ENCODE measurements around the gene TIAM2.

DNA sequence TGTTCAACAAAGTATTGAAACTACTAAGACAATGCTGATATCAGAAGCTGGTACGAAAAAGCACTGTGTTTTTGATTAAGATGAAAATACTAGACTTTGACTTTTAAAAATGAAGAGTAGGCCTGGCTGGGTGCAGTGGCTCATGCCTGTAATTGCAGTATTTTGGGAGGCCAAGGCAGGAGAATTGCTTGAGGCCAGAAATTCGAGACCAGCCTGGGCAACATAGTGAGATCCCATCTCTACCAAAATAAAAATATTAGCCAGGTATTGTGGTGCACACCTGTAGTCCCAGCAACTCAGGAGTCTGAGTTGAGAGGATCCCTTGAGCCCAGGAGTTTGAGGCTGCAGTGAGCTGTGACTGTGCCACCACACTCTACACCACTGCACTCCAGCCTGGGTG lies 43.4 kb downstream of the TIAM2 start:
- TF ChIP-seq POLR2AphosphoS5 (IDR thresholded peaks at IDR 0.05; ENCODE audit: borderline replicate concordance, low read depth, low read length), result no peak
- no peak for TF ChIP-seq EZH2 (IDR thresholded peaks at IDR 0.05)
- TF ChIP-seq FOXP2 (optimal IDR thresholded peaks at IDR 0.05; ENCODE audit: control extremely low read depth, extremely low read length, insufficient read depth), result no peak
